ENCODE measurements around the gene RNF19B. TPM values are rescaled to one million over a fixed set of nuclear protein-coding genes. Genes with fewer than 3 reads are reported as not detected.

Gene RNF19B
- total RNA-seq, 4 donors from 2014 or later = 13.9 to 22.9 (median 17.2) TPM

DNA sequence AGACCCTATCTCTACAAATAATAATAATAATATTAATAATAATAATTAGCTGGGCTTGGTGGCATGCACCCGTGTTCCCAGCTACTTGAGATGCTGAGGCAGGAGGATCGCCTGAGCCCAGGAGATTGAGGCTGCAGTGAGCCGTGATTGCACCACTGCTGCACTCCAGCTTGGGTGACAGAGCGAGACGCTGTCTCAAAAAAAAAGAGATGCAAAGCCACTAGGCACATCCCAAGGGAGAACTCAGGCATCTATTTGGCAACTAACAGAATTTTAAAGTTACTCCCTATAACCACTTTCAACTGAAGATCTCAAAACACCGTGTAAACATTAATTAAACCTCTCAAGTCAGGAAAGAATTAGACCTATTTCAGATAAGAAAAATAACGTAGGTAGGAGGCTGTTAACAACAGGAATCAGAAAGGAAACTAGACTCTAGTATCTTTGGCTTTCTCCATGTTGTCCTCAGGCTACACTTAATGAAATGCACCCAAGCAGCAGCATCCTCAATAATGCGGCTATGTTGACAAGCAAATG, 3.7 kb downstream of the RNF19B start:
- 66 to 73% methylated on average over 8 of the region's 8 CpGs for WGBS, 2 donors
- H3K4me3 ChIP-seq = no peak overlapping the region

DNA sequence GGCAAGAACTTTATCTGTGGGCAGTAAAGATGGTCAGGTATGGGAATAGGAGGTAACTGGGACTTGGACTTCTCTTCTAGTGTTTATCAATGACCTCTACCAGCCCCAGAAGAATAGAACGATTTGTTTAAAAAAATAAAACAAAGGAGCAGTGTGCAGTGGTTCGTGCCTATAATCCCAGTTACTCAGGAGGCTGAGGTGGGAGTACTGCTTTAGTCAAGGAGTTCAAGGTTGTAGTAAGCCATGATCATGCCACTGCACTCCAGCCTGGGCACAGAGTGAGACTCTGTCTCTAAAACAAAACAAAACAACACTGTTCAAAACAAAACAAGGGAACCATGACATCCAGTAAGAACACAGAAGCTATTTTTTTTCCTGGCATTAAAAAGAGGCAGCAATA, 4.3 kb downstream of the RNF19B start:
- H3K4me3 ChIP-seq = no peak overlapping the region
- H3K27ac ChIP-seq = peak overlapping the region in 2 of 4 donors; percentile 1 to 18
- 18 to 26% methylated on average over 2 of the region's 2 CpGs for WGBS, 2 donors
- no peaks in the 10 kb centered on the region for H3K36me3 ChIP-seq
- H3K4me1 ChIP-seq = peaks cover 0 to 47% (median 26%) of the 10 kb centered on the region in 4 donors
- TF ChIP-seq EP300 (IDR thresholded peaks at IDR 0.05) = no peak
- TF ChIP-seq CTCF (IDR thresholded peaks at IDR 0.05) = no peak
- no peak for TF ChIP-seq POLR2A (IDR thresholded peaks at IDR 0.05)
- H3K9me3 ChIP-seq = no peaks in the 10 kb centered on the region
- DNase-seq (ENCODE audit: low spot score in 2 of 2) = no peak
- no peaks in the 10 kb centered on the region for H3K27me3 ChIP-seq

More for the DNA sequence above, 3.7 kb downstream of the RNF19B start:
- TF ChIP-seq CTCF (IDR thresholded peaks at IDR 0.05) (no peak), EP300 (IDR thresholded peaks at IDR 0.05) (no peak), POLR2A (IDR thresholded peaks at IDR 0.05) (no peak)
- peaks cover 0 to 48% (median 26%) of the 10 kb centered on the region in 4 donors for H3K4me1 ChIP-seq
- no peak for DNase-seq (ENCODE audit: low spot score in 2 of 2)
- H3K9me3 ChIP-seq = no peaks in the 10 kb centered on the region
- no peaks in the 10 kb centered on the region for H3K27me3 ChIP-seq
- H3K36me3 ChIP-seq = no peaks in the 10 kb centered on the region
- peak overlapping the region in 1 of 4 donors; percentile 37 for H3K27ac ChIP-seq

DNA sequence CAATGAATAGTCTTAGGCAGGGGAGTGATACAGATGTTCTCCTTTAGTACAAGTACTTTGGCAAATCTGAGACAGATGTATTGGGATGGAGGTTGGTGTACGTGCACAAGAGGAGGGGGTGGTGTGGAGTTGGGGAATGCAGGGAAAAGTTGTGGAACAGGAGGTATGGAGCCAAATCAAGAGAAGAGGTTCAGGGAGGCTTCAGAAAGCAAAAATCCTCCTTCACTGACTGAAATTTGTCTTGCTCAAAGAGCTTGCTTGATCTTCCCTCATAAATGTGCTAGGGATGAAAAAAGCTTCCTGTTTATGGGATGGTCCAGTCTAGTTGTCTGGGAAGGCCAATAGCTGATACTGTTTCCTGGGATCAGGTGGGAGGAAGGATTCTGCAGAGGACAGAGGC, 5.8 kb downstream of the RNF19B start:
- Histone ChIP-seq H3K4me1 (peaks cover 0 to 45% (median 26%) of the 10 kb centered on the region in 4 donors), H3K4me3 (no peak overlapping the region), H3K27me3 (no peaks in the 10 kb centered on the region), H3K9me3 (no peaks in the 10 kb centered on the region), H3K27ac (peak overlapping the region in 1 of 4 donors; percentile 22), H3K36me3 (no peaks in the 10 kb centered on the region)
- 67 to 68% methylated on average over 1 of the region's 1 CpG for WGBS, 2 donors
- no peak for DNase-seq (ENCODE audit: low spot score in 2 of 2)
- TF ChIP-seq CTCF (IDR thresholded peaks at IDR 0.05) = no peak
- no peak for TF ChIP-seq POLR2A (IDR thresholded peaks at IDR 0.05)
- TF ChIP-seq EP300 (IDR thresholded peaks at IDR 0.05) = no peak

DNA sequence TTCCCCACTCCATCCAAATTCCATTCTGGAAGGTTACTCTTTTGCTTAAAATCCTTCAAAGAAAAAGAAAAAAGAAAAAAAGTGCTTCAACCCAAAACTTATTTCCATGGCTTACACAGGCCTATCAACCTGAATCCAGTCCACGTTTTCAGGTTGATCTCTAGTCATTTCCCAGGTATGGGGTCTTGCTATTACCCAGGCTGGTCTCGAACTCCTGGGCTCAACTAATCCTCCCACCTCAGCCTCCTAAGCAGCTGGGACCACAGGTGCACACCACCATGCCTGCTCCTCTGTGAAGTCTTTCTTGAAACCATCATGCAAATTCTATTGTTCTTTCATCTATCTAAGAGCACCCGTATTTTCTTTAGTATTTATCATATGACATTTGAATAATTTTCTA, 7.6 kb downstream of the RNF19B start:
- 85 to 88% methylated on average over 3 of the region's 3 CpGs for WGBS, 2 donors
- Histone ChIP-seq H3K36me3 (no peaks in the 10 kb centered on the region), H3K27ac (no peak overlapping the region), H3K4me3 (no peak overlapping the region), H3K4me1 (peaks cover 0 to 30% (median 16%) of the 10 kb centered on the region in 4 donors), H3K9me3 (no peaks in the 10 kb centered on the region), H3K27me3 (no peaks in the 10 kb centered on the region)
- TF ChIP-seq CTCF (IDR thresholded peaks at IDR 0.05) (no peak), EP300 (IDR thresholded peaks at IDR 0.05) (no peak), POLR2A (IDR thresholded peaks at IDR 0.05) (no peak)
- no peak for DNase-seq (ENCODE audit: low spot score in 2 of 2)

GRCh38 chr1:32954168-32954567, 10.4 kb downstream of the RNF19B start:
- H3K36me3 ChIP-seq = peaks cover 0 to 4% (median 0%) of the 10 kb centered on the region in 3 donors
- DNase-seq (ENCODE audit: low spot score in 2 of 2) = no peak
- H3K4me3 ChIP-seq = no peak overlapping the region
- peaks cover 0 to 17% (median 5%) of the 10 kb centered on the region in 4 donors for H3K4me1 ChIP-seq
- H3K9me3 ChIP-seq = no peaks in the 10 kb centered on the region
- TF ChIP-seq CTCF (IDR thresholded peaks at IDR 0.05) (no peak), EP300 (IDR thresholded peaks at IDR 0.05) (no peak)
- H3K27ac ChIP-seq = no peak overlapping the region
- WGBS, 2 donors = 95 to 96% methylated on average over 6 of the region's 6 CpGs
- no peaks in the 10 kb centered on the region for H3K27me3 ChIP-seq

Data from tibial nerve (tissue), 4 donors.